ENCODE measurements around the gene LRRC74A. TPM values are rescaled to one million over a fixed set of nuclear protein-coding genes. Genes with fewer than 3 reads are reported as not detected.

The LRRC74A gene
- total and polyA plus RNA-seq, 2 donors (not counting 3 experiments of a cell fraction or from before 2014, with no cell fraction given): not detected

- FAIRE-seq (no peak), DNase-seq (ENCODE audit: low read depth, low spot score) (no peak)
- Histone ChIP-seq H3K9ac (replicated peaks; ENCODE audit: extremely low read depth, insufficient read depth, low read length) (no peak overlapping the region), H3K4me2 (ENCODE audit: insufficient read depth, low read length) (no peak overlapping the region), H3K27me3 (ENCODE audit: control insufficient read depth in 2 of 2, insufficient read depth in 2 of 2, low read length in 2 of 2) (peaks cover 3% of the 10 kb centered on the region in 2 experiments), H3K79me2 (ENCODE audit: control insufficient read depth, insufficient read depth, low read length) (no peaks in the 10 kb centered on the region), H2AFZ (ENCODE audit: low read depth, low read length) (no peak overlapping the region), H3K9me1 (replicated peaks; ENCODE audit: control insufficient read depth, extremely low read depth, insufficient read depth, low read length) (no peaks in the 10 kb centered on the region), H3K27ac (ENCODE audit: insufficient read depth, low read depth, low read length) (no peak overlapping the region), H4K20me1 (replicated peaks; ENCODE audit: control insufficient read depth, extremely low read depth, insufficient read depth, low read length) (no peaks in the 10 kb centered on the region), H3K4me1 (ENCODE audit: control insufficient read depth, extremely low read depth, insufficient read depth, low read length) (peaks cover 12% of the 10 kb centered on the region), H3K4me3 (replicated peaks in 1 of 3; ENCODE audit: insufficient read depth in 1 of 3, low read depth in 1 of 3, low read length in 3 of 3) (no peak overlapping the region), H3K36me3 (ENCODE audit: control insufficient read depth in 2 of 2, extremely low read depth in 1 of 2, insufficient read depth in 2 of 2, low read length in 2 of 2) (no peaks in the 10 kb centered on the region), H3K9me3 (replicated peaks; ENCODE audit: control insufficient read depth, insufficient read depth, low read length) (no peaks in the 10 kb centered on the region)
- BruUV-seq (replicated peaks): no TSS peak
- dilution Hi-C loops (cut with MboI; ENCODE audit: extremely low pct_ligation_motif_present, low sequenced_read_pairs): no loop called here
- CTCF ChIA-PET: no interaction called here
- POLR2A ChIA-PET: no interaction called here
- intact Hi-C loops (cut with micrococcal nuclease): loop anchor here (5.0 kb wide), 1 partner anchor 50 kb away; the partner anchor contains the start of gene ANGEL1
- no peak for TF ChIP-seq MYC (IDR thresholded peaks at IDR 0.05; ENCODE audit: low read depth, low read length)
- TF ChIP-seq, protein P1, sequence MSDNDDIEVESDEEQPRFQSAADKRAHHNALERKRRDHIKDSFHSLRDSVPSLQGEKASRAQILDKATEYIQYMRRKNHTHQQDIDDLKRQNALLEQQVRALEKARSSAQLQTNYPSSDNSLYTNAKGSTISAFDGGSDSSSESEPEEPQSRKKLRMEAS (IDR thresholded peaks at IDR 0.05; ENCODE audit: insufficient read depth, insufficient read length): no peak
- TF ChIP-seq, protein P2, sequence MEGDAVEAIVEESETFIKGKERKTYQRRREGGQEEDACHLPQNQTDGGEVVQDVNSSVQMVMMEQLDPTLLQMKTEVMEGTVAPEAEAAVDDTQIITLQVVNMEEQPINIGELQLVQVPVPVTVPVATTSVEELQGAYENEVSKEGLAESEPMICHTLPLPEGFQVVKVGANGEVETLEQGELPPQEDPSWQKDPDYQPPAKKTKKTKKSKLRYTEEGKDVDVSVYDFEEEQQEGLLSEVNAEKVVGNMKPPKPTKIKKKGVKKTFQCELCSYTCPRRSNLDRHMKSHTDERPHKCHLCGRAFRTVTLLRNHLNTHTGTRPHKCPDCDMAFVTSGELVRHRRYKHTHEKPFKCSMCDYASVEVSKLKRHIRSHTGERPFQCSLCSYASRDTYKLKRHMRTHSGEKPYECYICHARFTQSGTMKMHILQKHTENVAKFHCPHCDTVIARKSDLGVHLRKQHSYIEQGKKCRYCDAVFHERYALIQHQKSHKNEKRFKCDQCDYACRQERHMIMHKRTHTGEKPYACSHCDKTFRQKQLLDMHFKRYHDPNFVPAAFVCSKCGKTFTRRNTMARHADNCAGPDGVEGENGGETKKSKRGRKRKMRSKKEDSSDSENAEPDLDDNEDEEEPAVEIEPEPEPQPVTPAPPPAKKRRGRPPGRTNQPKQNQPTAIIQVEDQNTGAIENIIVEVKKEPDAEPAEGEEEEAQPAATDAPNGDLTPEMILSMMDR (IDR thresholded peaks at IDR 0.05; ENCODE audit: extremely low read depth in 1 of 2, insufficient read depth in 1 of 2, low read depth in 1 of 2, low read length in 2 of 2): no peak
- TF ChIP-seq EZH2 (IDR thresholded peaks at IDR 0.05; ENCODE audit: borderline replicate concordance, low read depth, low read length, severe bottlenecking): no peak
- no peak for TF ChIP-seq FOS (IDR thresholded peaks at IDR 0.05; ENCODE audit: borderline replicate concordance, insufficient read depth, low read length)
- TF ChIP-seq POLR2A (IDR thresholded peaks at IDR 0.05; ENCODE audit: low read depth, low read length): no peak
- TF ChIP-seq POLR2AphosphoS5 (IDR thresholded peaks at IDR 0.05; ENCODE audit: insufficient read depth, low read depth, low read length): no peak
- TF ChIP-seq JUN (IDR thresholded peaks at IDR 0.05; ENCODE audit: borderline replicate concordance, insufficient read depth, insufficient read length, low read depth): no peak
- TF ChIP-seq GATA2 (IDR thresholded peaks at IDR 0.05; ENCODE audit: insufficient read depth, insufficient read length, low read depth, low read length): no peak
Observed at GRCh38 chr14:76862546-76863282, 36.5 kb downstream of the LRRC74A start.

Measured in endothelial cell of umbilical vein (primary cell).